ENCODE data around the gene GRIPAP1.

DNA sequence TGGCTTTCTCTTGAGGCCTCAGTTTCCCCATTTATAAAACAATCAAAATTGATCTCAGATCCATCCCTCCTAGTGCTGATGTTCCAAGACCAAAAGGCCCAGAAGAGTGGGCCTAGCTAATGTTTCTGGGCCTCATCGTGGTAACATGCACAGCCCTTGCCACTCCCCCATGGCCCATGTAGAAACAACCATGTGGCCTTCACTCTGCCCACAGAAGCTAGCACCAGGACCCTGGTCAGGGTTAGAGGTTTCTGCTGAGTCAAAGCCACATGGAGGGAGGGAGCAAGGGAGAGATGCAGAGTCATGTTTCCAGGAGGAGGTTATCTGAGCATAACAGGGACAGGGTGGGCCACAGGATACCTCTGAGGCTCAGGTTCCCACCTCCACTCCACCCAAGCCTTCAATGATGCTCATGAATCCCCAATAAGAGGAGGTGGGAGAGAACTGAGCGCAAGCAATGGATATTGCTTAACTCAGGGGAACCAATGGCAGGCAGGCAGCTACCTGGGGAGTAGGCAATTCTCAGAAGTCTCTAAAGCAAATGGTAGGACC is 61.6 kb downstream of the GRIPAP1 start:
- TF ChIP-seq, protein P1, sequence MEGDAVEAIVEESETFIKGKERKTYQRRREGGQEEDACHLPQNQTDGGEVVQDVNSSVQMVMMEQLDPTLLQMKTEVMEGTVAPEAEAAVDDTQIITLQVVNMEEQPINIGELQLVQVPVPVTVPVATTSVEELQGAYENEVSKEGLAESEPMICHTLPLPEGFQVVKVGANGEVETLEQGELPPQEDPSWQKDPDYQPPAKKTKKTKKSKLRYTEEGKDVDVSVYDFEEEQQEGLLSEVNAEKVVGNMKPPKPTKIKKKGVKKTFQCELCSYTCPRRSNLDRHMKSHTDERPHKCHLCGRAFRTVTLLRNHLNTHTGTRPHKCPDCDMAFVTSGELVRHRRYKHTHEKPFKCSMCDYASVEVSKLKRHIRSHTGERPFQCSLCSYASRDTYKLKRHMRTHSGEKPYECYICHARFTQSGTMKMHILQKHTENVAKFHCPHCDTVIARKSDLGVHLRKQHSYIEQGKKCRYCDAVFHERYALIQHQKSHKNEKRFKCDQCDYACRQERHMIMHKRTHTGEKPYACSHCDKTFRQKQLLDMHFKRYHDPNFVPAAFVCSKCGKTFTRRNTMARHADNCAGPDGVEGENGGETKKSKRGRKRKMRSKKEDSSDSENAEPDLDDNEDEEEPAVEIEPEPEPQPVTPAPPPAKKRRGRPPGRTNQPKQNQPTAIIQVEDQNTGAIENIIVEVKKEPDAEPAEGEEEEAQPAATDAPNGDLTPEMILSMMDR (IDR thresholded peaks at IDR 0.05) = no peak
- TF ChIP-seq POLR2A (IDR thresholded peaks at IDR 0.05; ENCODE audit: low read depth) = no peak
